WERI-Rb-1 (cell line): ENCODE results near the gene RHBDF1.

Source experiments
- DNase-seq: peaks from one replicate; pipeline ENCODE4 v3.0.0-alpha.2; 2020
- H3K27ac ChIP-seq: fragments of 250-450 bp; sonication (Bioruptor Pico); 2 replicates; pipeline ENCODE4 v1.5.1; 2020; ENCODE audit warnings: mild to moderate bottlenecking, moderate library complexity
- H3K27me3 ChIP-seq: fragments of 250-450 bp; sonication (Bioruptor Pico); 2 replicates; pipeline ENCODE4 v1.5.1; 2021; ENCODE audit warnings: mild to moderate bottlenecking, low read depth, moderate library complexity; ENCODE audit not compliant: insufficient read depth, severe bottlenecking
- H3K36me3 ChIP-seq: fragments of 250-450 bp; sonication (Bioruptor Pico); 2 replicates; pipeline ENCODE4 v1.5.1; 2020; ENCODE audit warnings: mild to moderate bottlenecking, moderate library complexity
- H3K4me3 ChIP-seq: 2 replicates; pipeline ENCODE4 v1.5.1; 2011; ENCODE audit warnings: low read depth, mild to moderate bottlenecking, control low read depth, low read length
- H3K9me3 ChIP-seq: fragments of 250-450 bp; sonication (Bioruptor Pico); 2 replicates; pipeline ENCODE4 v1.5.1; 2021; ENCODE audit warnings: mild to moderate bottlenecking, moderate library complexity; ENCODE audit not compliant: severe bottlenecking
- CTCF ChIP-seq: IDR thresholded peaks from 2 replicates; pipeline ENCODE4 v1.5.1; 2011; ENCODE audit warnings: low read depth, mild to moderate bottlenecking, control low read depth, inconsistent platforms, low read length

Gene RHBDF1

GRCh38 chr16:63466-63865 is 9.0 kb downstream of the RHBDF1 start:
- no peak for TF ChIP-seq CTCF
- DNase-seq = no peak
- no peak overlapping the region for H3K27ac ChIP-seq
- H3K4me3 ChIP-seq = no peak overlapping the region
- peaks cover 21% of the 10 kb centered on the region for H3K36me3 ChIP-seq
- H3K27me3 ChIP-seq = no peaks in the 10 kb centered on the region
- no peaks in the 10 kb centered on the region for H3K9me3 ChIP-seq

DNA sequence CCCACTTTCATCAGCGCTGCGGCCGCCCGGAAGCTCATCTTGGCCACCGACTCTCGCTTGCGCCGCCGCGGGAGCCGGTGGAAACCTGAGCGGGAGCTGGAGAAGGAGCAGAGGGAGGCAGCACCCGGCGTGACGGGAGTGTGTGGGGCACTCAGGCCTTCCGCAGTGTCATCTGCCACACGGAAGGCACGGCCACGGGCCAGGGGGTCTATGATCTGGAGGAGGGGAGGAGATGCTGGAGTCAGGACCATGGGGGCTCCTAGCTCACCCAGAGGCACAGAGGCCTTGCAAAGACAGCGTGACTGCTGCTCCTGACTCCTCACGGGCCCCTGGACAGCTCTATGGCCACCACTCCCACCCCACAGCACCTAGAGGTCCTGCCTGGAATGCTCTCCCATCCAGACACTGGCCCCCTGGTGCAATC is 9.5 kb downstream of the RHBDF1 start:
- H3K9me3 ChIP-seq = no peaks in the 10 kb centered on the region
- TF ChIP-seq CTCF = no peak
- no peak for DNase-seq
- no peak overlapping the region for H3K27ac ChIP-seq
- H3K27me3 ChIP-seq = no peaks in the 10 kb centered on the region
- no peak overlapping the region for H3K4me3 ChIP-seq
- peaks cover 24% of the 10 kb centered on the region for H3K36me3 ChIP-seq

GRCh38 chr16:62283-62967 is 10.0 kb downstream of the RHBDF1 start:
- no peak for TF ChIP-seq CTCF
- Histone ChIP-seq H3K27me3 (no peaks in the 10 kb centered on the region), H3K36me3 (peaks cover 27% of the 10 kb centered on the region), H3K4me3 (no peak overlapping the region), H3K9me3 (no peaks in the 10 kb centered on the region), H3K27ac (no peak overlapping the region)
- DNase-seq = no peak

DNA sequence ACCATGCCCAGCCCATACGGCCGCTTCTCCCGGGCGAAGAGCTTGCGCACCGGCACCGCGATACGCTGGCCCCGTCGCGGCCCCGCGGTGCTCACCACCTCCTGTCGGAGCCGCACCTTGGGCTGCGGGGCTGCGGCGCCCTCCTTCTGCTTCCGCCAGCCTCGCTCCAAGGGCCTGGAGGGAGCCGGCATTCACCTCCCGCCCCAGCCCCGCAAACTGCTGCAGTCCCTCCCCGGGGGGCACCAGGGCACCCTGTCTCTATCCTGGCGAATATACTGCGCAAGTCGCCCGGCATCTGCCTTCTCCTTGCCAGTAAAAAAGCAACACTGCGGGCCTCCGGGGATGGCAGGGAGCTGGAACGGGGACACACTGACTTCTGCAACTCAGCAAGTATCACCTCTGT is 10.6 kb downstream of the RHBDF1 start:
- no peak for DNase-seq
- Histone ChIP-seq H3K9me3 (no peaks in the 10 kb centered on the region), H3K27ac (no peak overlapping the region), H3K4me3 (no peak overlapping the region), H3K36me3 (peaks cover 33% of the 10 kb centered on the region), H3K27me3 (no peaks in the 10 kb centered on the region)
- no peak for TF ChIP-seq CTCF

DNA sequence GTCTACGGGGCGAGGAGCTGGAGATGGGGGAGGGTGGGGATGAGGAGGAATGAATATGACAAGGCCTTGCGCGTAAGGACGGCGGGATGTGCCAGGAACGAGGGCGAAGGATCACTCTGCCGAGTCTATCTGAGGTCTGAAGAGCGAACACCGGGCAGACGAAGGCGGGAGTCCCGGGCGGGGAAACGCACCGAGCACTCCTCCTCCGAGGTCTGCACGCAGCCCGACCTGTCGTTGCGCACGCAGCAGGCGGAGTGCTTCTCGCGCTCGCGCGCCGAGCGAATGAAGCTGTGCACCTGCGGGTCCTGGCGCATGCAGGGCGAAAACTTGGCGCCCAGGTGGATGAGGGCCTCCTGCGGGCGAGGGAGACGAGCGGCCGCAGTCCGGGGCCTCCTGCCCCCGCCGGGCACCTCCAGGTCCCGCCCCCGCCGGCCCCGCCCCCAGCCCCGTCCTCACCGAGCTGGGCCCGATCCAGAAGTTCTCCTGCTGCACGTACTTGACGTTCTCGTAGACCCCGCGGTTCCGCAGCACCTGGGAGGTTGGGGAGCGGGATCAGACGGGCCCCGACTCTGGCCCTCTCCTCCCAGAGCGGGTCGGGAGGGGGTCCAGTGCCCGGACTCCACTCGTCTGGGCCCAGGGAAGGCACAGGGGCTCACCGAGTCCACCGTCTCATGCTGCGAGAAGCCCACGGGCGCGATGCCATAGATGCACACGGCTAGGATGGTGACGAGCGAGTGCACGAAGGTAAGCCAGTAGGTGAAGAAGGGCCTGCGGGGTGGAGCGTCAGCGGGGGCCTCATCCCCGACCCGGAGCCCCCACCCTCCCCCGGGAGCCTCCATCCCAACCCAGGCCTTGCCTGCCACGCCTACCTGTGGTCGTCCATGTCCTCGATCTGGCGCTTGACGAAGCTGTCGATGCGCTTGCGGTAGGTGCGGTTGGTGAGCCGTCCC is 11.2 kb downstream of the RHBDF1 start:
- no peaks in the 10 kb centered on the region for H3K27me3 ChIP-seq
- no peak overlapping the region for H3K27ac ChIP-seq
- peaks cover 40% of the 10 kb centered on the region for H3K36me3 ChIP-seq
- DNase-seq = no peak
- no peak for TF ChIP-seq CTCF
- no peaks in the 10 kb centered on the region for H3K9me3 ChIP-seq
- no peak overlapping the region for H3K4me3 ChIP-seq
